Measurements from ENCODE around the gene CSGALNACT2. TPM values are rescaled to one million over a fixed set of nuclear protein-coding genes. Genes with fewer than 3 reads are reported as not detected.

CSGALNACT2 gene
- total RNA-seq, 3 donors from 2014 or later: 21.6 to 35.5 (median 27.8) TPM

DNA sequence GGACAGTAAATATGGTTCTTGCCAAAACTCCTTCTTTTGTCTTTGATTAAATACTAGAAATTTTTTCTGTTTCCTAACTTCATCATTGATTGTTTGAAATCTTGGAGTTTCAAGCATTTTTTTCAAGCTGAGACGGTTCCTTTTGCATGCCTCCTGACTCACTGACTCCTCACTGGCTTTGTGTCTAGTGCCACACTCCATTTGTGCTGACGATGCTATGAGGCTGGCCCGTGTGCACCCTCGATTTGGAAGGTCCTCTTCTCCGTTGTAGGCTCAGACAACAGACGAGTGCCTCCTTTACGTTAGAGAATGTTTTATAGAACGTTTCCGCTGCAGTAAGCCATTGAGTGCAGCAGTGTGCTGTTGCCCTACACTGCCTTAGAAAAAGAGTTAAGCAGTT is 10.8 kb upstream of the CSGALNACT2 start:
- DNase-seq (ENCODE audit: low spot score in 2 of 2): no peak
- Histone ChIP-seq H3K36me3 (no peaks in the 10 kb centered on the region), H3K9me3 (no peaks in the 10 kb centered on the region), H3K27me3 (no peaks in the 10 kb centered on the region), H3K4me3 (no peak overlapping the region), H3K27ac (no peak overlapping the region), H3K4me1 (no peaks in the 10 kb centered on the region)
- intact Hi-C loops (cut with DNase I; ENCODE audit: low total_unique reads): no loop called here
- TF ChIP-seq POLR2A (IDR thresholded peaks at IDR 0.05) (no peak), POLR2AphosphoS5 (IDR thresholded peaks at IDR 0.05) (no peak)
- TF ChIP-seq, protein P1, sequence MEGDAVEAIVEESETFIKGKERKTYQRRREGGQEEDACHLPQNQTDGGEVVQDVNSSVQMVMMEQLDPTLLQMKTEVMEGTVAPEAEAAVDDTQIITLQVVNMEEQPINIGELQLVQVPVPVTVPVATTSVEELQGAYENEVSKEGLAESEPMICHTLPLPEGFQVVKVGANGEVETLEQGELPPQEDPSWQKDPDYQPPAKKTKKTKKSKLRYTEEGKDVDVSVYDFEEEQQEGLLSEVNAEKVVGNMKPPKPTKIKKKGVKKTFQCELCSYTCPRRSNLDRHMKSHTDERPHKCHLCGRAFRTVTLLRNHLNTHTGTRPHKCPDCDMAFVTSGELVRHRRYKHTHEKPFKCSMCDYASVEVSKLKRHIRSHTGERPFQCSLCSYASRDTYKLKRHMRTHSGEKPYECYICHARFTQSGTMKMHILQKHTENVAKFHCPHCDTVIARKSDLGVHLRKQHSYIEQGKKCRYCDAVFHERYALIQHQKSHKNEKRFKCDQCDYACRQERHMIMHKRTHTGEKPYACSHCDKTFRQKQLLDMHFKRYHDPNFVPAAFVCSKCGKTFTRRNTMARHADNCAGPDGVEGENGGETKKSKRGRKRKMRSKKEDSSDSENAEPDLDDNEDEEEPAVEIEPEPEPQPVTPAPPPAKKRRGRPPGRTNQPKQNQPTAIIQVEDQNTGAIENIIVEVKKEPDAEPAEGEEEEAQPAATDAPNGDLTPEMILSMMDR (IDR thresholded peaks at IDR 0.05): no peak

- peak overlapping the region in 1 of 2 donors; percentile 90 for H3K27ac ChIP-seq
- peak in 1 of 2 donors; percentile 4 for DNase-seq (ENCODE audit: low spot score in 2 of 2)
- intact Hi-C loops (cut with DNase I; ENCODE audit: low total_unique reads): no loop called here
Observed at GRCh38 chr10:43128331-43128730, 9.9 kb upstream of the CSGALNACT2 start.

GRCh38 chr10:43128958-43129706 is 9.1 kb upstream of the CSGALNACT2 start:
- no peaks in the 10 kb centered on the region for H3K9me3 ChIP-seq
- no peaks in the 10 kb centered on the region for H3K4me1 ChIP-seq
- no peaks in the 10 kb centered on the region for H3K27me3 ChIP-seq
- DNase-seq (ENCODE audit: low spot score in 2 of 2): peak in 1 of 2 donors; percentile 16
- H3K36me3 ChIP-seq: no peaks in the 10 kb centered on the region
- intact Hi-C loops (cut with DNase I; ENCODE audit: low total_unique reads): no loop called here
- H3K27ac ChIP-seq: peak overlapping the region; percentile 61 to 90
- TF ChIP-seq POLR2A (IDR thresholded peaks at IDR 0.05) (no peak), POLR2AphosphoS5 (IDR thresholded peaks at IDR 0.05) (no peak)
- TF ChIP-seq, protein P1 (IDR thresholded peaks at IDR 0.05): no peak
- no peak overlapping the region for H3K4me3 ChIP-seq

More at GRCh38 chr10:43128331-43128730, 9.9 kb upstream of the CSGALNACT2 start:
- H3K27me3 ChIP-seq: no peaks in the 10 kb centered on the region
- H3K36me3 ChIP-seq: no peaks in the 10 kb centered on the region
- TF ChIP-seq POLR2AphosphoS5 (IDR thresholded peaks at IDR 0.05): no peak
- TF ChIP-seq, protein P1 (IDR thresholded peaks at IDR 0.05): no peak
- TF ChIP-seq POLR2A (IDR thresholded peaks at IDR 0.05): no peak
- H3K4me1 ChIP-seq: no peaks in the 10 kb centered on the region
- no peaks in the 10 kb centered on the region for H3K9me3 ChIP-seq
- H3K4me3 ChIP-seq: no peak overlapping the region

DNA sequence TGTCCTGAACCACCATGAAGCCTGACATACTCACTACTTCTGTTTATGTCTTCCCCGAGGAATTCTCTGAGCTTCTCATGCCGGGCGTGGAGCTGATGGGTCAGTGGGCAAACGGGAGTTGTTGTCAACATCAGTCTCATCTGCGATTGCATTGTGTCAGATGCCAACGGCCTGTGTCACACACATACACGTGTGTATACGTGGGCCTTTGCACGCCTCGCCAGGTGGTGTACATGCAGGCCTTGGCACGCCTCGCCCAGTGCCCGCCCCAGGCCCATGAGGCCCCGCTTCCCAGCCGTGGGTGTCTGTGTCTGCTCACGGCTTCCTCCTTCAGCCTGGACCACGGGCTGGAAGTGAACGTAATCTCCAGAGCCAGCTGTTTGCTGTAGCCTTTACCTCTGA is 7.5 kb upstream of the CSGALNACT2 start:
- intact Hi-C loops (cut with DNase I; ENCODE audit: low total_unique reads): no loop called here

GRCh38 chr10:43131256-43131655 is 7.0 kb upstream of the CSGALNACT2 start:
- intact Hi-C loops (cut with DNase I; ENCODE audit: low total_unique reads): no loop called here
- Histone ChIP-seq H3K27me3 (no peaks in the 10 kb centered on the region), H3K27ac (no peak overlapping the region), H3K4me3 (no peak overlapping the region), H3K9me3 (no peaks in the 10 kb centered on the region), H3K4me1 (no peaks in the 10 kb centered on the region), H3K36me3 (no peaks in the 10 kb centered on the region)
- no peak for DNase-seq (ENCODE audit: low spot score in 2 of 2)
- TF ChIP-seq POLR2AphosphoS5 (IDR thresholded peaks at IDR 0.05): no peak
- no peak for TF ChIP-seq POLR2A (IDR thresholded peaks at IDR 0.05)
- TF ChIP-seq, protein P1 (IDR thresholded peaks at IDR 0.05): no peak

More for the DNA sequence above, 7.5 kb upstream of the CSGALNACT2 start:
- TF ChIP-seq POLR2A (IDR thresholded peaks at IDR 0.05): no peak
- no peak for TF ChIP-seq POLR2AphosphoS5 (IDR thresholded peaks at IDR 0.05)
- TF ChIP-seq, protein P1 (IDR thresholded peaks at IDR 0.05): no peak
- Histone ChIP-seq H3K36me3 (no peaks in the 10 kb centered on the region), H3K27ac (no peak overlapping the region), H3K9me3 (no peaks in the 10 kb centered on the region), H3K4me1 (no peaks in the 10 kb centered on the region), H3K4me3 (no peak overlapping the region), H3K27me3 (no peaks in the 10 kb centered on the region)
- peak in 1 of 2 donors; percentile 16 for DNase-seq (ENCODE audit: low spot score in 2 of 2)
